WTC11 (cell line): ENCODE results near the gene LRFN2. TPM values are rescaled to one million over a fixed set of nuclear protein-coding genes. Genes with fewer than 3 reads are reported as not detected.
A peak's percentile ranks its signal among the peaks of the same experiment; 100 is the strongest.

Experiments used
- ATAC-seq: fragments of 200-7000 bp; cut with Tn5 transposase; 2 replicates; pipeline ENCODE4 v1.10.0; 2021; ENCODE audit warnings: mild to moderate bottlenecking, moderate library complexity
- CTCF ChIA-PET: fragments of 300-600 bp; sonication (Branson Sonifier 250); formaldehyde crosslinking; loops from one replicate; lab custom pipeline; 2021; ENCODE audit warnings: antibody characterized with exemption; lab: Charles Lee
- POLR2A ChIA-PET: fragments of 350-600 bp; sonication (Branson Sonifier 250); formaldehyde crosslinking; loops from one replicate; lab custom pipeline; 2021; ENCODE audit warnings: antibody characterized with exemption; lab: Charles Lee
- DNase-seq: peaks from one replicate; pipeline ENCODE4 v3.0.0; 2021; ENCODE audit warnings: low spot score
- H3K27ac Mint-ChIP-seq: 2 replicates; pipeline ENCODE4 v1.8.0; 2021; ENCODE audit warnings: mixed read lengths
- H3K27me3 Mint-ChIP-seq: 2 replicates; pipeline ENCODE4 v1.8.0; 2021; ENCODE audit warnings: low read depth, mild to moderate bottlenecking, moderate library complexity, mixed read lengths
- H3K36me3 Mint-ChIP-seq: 2 replicates; pipeline ENCODE4 v1.8.0; 2021; ENCODE audit warnings: mixed read lengths
- H3K4me1 Mint-ChIP-seq: 2 replicates; pipeline ENCODE4 v1.8.0; 2022; ENCODE audit warnings: mixed read lengths
- H3K4me3 Mint-ChIP-seq: 2 replicates; pipeline ENCODE4 v1.8.0; 2021; ENCODE audit warnings: mild to moderate bottlenecking, moderate library complexity, mixed read lengths
- H3K9me3 Mint-ChIP-seq: 2 replicates; pipeline ENCODE4 v1.8.0; 2021; ENCODE audit warnings: mixed read lengths
- AFF4 ChIP-seq: sonication (generic); formaldehyde crosslinking; IDR thresholded peaks from 2 replicates; pipeline ENCODE4 v1.8.1; 2023; ENCODE audit warnings: mild to moderate bottlenecking, missing genetic modification reagents, borderline replicate concordance
- CTCF ChIP-seq: fragments of 200-600 bp; IDR thresholded peaks from 2 replicates; pipeline ENCODE4 v1.8.0; 2022; ENCODE audit warnings: antibody characterized with exemption
- IRF1 ChIP-seq: sonication (generic); formaldehyde crosslinking; IDR thresholded peaks from 2 replicates; pipeline ENCODE4 v1.8.0; 2023; ENCODE audit warnings: missing genetic modification reagents
- JUN ChIP-seq: sonication (generic); formaldehyde crosslinking; IDR thresholded peaks from 2 replicates; pipeline ENCODE4 v1.8.0; 2023; ENCODE audit warnings: mild to moderate bottlenecking, missing genetic modification reagents
- PREB ChIP-seq: sonication (generic); formaldehyde crosslinking; IDR thresholded peaks from 2 replicates; pipeline ENCODE4 v1.8.1; 2022; ENCODE audit warnings: mild to moderate bottlenecking, missing genetic modification reagents, moderate library complexity, borderline replicate concordance
- TP53 ChIP-seq: sonication (generic); formaldehyde crosslinking; IDR thresholded peaks from 2 replicates; pipeline ENCODE4 v1.8.1; 2023; ENCODE audit warnings: mild to moderate bottlenecking, missing genetic modification reagents
- ZBTB21 ChIP-seq: sonication (generic); formaldehyde crosslinking; IDR thresholded peaks from 2 replicates; pipeline ENCODE4 v1.8.1; 2023; ENCODE audit warnings: mild to moderate bottlenecking, missing genetic modification reagents, borderline replicate concordance
- ZBTB43 ChIP-seq: sonication (generic); formaldehyde crosslinking; IDR thresholded peaks from 2 replicates; pipeline ENCODE4 v1.8.1; 2023; ENCODE audit warnings: mild to moderate bottlenecking, missing genetic modification reagents
- ZNF121 ChIP-seq: sonication (generic); formaldehyde crosslinking; IDR thresholded peaks from 2 replicates; pipeline ENCODE4 v1.8.0; 2023; ENCODE audit warnings: missing genetic modification reagents
- ZNF232 ChIP-seq: sonication (generic); formaldehyde crosslinking; IDR thresholded peaks from 2 replicates; pipeline ENCODE4 v1.8.0; 2022; ENCODE audit warnings: mild to moderate bottlenecking, missing genetic modification reagents
- ZNF532 ChIP-seq: fragments of 250-450 bp; sonication (Bioruptor Pico); IDR thresholded peaks from 2 replicates; pipeline ENCODE4 v1.9.0; 2021; ENCODE audit warnings: mild to moderate bottlenecking, borderline replicate concordance
- total RNA-seq: library from RNA; stranded (reverse); gene quantifications from 3 replicates; pipeline ENCODE4 v1.2.3, GENCODE V29; 2021

Gene LRFN2
- total RNA-seq, 1 experiment from 2014 or later: 1.6 TPM

- H3K4me1 Mint-ChIP-seq: peaks cover 48% of the 10 kb centered on the region
- POLR2A ChIA-PET: no interaction called here
Observed at GRCh38 chr6:40441150-40441549, 146.0 kb downstream of the LRFN2 start.

GRCh38 chr6:40440053-40440452, 147.1 kb downstream of the LRFN2 start:
- peaks cover 13% of the 10 kb centered on the region for H3K9me3 Mint-ChIP-seq
- no peak overlapping the region for H3K4me3 Mint-ChIP-seq
- DNase-seq (no peak), ATAC-seq (no peak)
- H3K27me3 Mint-ChIP-seq: peaks cover 11% of the 10 kb centered on the region
- POLR2A ChIA-PET: no interaction called here
- no peak overlapping the region for H3K27ac Mint-ChIP-seq
- CTCF ChIA-PET: no interaction called here
- peaks cover 45% of the 10 kb centered on the region for H3K4me1 Mint-ChIP-seq
- H3K36me3 Mint-ChIP-seq: peaks cover 12% of the 10 kb centered on the region
- TF ChIP-seq ZBTB43 (CRISPR knock-in tag): no peak
- no peak for TF ChIP-seq ZBTB21 (CRISPR knock-in tag)
- TF ChIP-seq AFF4 (CRISPR knock-in tag): no peak
- TF ChIP-seq CTCF: no peak
- no peak for TF ChIP-seq ZNF232 (CRISPR knock-in tag)
- TF ChIP-seq TP53: no peak
- TF ChIP-seq JUN (CRISPR knock-in tag): no peak
- no peak for TF ChIP-seq PREB (CRISPR knock-in tag)

More at GRCh38 chr6:40441150-40441549, 146.0 kb downstream of the LRFN2 start:
- Mint-ChIP-seq H3K27me3 (peaks cover 13% of the 10 kb centered on the region), H3K4me3 (no peak overlapping the region), H3K9me3 (peaks cover 11% of the 10 kb centered on the region), H3K36me3 (peaks cover 11% of the 10 kb centered on the region), H3K27ac (peak overlapping the region; percentile 42; the same call in 1 of the 2 replicates)
- no peak for ATAC-seq
- DNase-seq: no peak
- TF ChIP-seq ZNF121 (CRISPR knock-in tag) (no peak), IRF1 (CRISPR knock-in tag) (no peak), ZNF532 (CRISPR knock-in tag) (no peak)
- CTCF ChIA-PET: no interaction called here
